Measurements from ENCODE around the gene MRGPRX4.
"Not testable (repeated sequence)": the region's sequence is repeated elsewhere in the genome, so short reads cannot be mapped to it uniquely, and the experiment has no call there.

MRGPRX4 gene

GRCh38 chr11:18172666-18173065 lies at the start of gene MRGPRX4:
Gene MRGPRX4 (plus strand): TSS chr11:18172837. CDS start chr11:18173257, 420 bp downstream.
- DNase-seq: no peak

DNA sequence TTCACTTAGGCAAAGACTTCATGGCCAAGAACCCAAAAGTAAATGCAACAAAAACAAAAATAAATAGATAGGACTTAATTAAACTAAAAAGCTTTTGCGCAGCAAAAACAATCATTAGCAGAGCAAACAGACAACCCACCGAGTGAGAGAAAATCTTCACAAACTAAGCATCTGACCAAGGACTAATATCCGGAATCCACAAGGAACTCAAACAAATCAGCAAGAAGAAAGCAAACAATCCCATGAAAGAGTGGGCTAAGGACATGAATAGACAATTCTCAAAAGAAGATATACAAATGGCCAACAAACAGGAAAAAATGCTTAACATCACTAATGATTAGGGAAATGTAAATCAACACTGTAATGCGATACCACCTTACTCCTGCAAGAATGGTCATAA lies 41.5 kb upstream of the MRGPRX4 start:
- not testable (repeated sequence) for DNase-seq

DNA sequence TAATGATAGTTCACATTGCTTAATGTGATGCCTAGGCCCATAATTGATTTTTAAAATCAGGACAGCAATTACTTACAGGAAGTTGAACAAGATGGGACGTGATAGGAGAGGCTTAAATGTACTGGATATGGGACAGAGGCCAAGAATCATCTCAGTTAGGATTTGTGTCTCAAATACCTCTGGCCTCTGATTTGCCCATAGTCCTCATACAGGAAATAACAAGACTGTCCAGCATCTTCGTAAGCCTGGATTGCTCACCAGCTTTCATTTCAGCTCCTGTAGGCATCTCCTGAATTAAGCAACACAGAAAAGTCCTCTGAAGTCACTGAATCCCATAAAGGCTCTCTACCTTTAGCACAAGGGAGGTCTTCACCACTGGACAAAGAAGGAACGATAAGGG lies 40.3 kb upstream of the MRGPRX4 start, which contains the start of gene MRGPRX3:
TSS of gene MRGPRX3 (plus strand) at position 231 of the 400 bp plus-strand sequence. CDS start 4,632 bp downstream, outside the sequence.
- DNase-seq: no peak

- no peak for DNase-seq
Observed at GRCh38 chr11:18135308-18135707, 37.3 kb upstream of the MRGPRX4 start.

DNA sequence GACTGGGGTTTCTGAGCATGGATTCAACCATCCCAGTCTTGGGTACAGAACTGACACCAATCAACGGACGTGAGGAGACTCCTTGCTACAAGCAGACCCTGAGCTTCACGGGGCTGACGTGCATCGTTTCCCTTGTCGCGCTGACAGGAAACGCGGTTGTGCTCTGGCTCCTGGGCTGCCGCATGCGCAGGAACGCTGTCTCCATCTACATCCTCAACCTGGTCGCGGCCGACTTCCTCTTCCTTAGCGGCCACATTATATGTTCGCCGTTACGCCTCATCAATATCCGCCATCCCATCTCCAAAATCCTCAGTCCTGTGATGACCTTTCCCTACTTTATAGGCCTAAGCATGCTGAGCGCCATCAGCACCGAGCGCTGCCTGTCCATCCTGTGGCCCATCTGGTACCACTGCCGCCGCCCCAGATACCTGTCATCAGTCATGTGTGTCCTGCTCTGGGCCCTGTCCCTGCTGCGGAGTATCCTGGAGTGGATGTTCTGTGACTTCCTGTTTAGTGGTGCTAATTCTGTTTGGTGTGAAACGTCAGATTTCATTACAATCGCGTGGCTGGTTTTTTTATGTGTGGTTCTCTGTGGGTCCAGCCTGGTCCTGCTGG lies 35.3 kb upstream of the MRGPRX4 start:
- DNase-seq: no peak

DNA sequence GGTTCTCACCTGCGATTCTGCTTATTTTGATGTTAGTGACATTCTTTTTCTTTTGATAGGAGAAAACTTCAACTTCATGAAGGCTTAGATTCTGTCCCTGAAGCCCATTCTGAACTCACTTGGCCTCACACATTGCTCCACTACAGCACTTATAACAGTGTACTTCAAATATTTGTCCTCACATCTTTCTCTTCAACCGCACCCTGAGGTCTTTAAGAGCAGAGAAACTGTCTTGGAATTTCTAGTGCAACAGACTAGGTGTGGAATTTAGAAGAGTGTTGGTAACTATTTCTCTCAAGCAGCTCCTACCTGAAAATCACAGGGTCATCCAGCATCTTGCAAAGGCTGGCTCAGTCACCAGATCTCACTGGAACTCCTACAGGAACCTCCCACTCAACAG lies 32.5 kb upstream of the MRGPRX4 start:
- no peak for DNase-seq

DNA sequence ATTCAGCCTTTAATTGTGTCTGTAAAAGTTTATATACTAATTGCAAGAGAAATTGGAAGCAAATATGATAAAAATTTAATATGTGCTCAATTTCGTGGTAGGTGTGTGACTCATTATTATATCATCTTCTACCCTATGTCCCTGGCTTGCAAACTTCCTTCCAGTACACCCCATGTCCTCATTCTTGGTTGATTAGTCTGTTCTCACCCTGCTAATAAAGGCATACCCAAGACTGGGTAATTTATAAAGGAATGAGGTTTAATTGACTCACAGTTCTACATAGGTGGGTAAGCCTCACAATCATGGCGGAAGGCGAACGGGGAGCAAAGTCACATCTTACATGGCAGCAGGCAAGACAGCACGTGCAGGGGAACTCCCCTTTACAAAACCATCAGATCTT lies 28.4 kb upstream of the MRGPRX4 start:
- no peak for DNase-seq

- no peak for DNase-seq
Observed at GRCh38 chr11:18145025-18145424, 27.6 kb upstream of the MRGPRX4 start.

GRCh38 chr11:18145837-18146236 lies 26.8 kb upstream of the MRGPRX4 start:
- DNase-seq: no peak

DNA sequence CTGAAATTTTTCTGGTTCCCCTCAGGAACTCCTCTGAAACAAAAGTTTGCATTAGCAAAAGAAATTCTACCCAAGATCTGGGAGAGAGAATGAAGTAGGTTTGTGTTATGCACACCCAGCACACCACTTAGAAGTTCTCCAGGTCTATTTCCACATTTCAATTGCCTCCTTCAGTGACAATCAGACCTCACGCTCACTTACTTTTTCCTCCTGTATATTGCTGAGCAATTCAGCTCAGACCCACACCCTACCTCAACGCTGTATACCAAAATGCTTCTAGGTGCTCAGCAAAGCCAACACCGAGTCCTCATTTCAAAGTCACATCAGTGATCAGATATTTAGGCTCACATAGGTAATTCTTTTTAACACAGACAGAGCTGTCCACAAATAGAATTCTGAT lies 21.1 kb upstream of the MRGPRX4 start:
- DNase-seq: no peak

DNA sequence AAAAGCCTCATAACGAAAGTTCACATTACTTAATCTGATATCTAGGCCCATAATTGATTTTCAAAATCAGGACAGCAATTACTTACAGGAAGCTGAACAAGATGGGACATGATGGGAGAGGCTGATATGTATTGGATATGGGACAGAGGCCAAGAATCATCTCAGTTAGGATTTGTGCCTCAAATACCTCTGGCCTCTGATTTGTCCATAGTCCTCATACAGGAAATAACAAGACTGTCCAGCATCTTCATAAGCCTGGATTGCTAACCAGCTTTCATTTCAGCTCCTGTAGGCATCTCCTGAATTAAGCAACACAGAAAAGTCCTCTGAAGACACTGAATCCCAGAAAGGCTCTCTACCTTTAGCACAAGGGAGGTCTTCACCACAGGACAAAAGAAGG lies 4.3 kb upstream of the MRGPRX4 start:
- no peak for DNase-seq

DNA sequence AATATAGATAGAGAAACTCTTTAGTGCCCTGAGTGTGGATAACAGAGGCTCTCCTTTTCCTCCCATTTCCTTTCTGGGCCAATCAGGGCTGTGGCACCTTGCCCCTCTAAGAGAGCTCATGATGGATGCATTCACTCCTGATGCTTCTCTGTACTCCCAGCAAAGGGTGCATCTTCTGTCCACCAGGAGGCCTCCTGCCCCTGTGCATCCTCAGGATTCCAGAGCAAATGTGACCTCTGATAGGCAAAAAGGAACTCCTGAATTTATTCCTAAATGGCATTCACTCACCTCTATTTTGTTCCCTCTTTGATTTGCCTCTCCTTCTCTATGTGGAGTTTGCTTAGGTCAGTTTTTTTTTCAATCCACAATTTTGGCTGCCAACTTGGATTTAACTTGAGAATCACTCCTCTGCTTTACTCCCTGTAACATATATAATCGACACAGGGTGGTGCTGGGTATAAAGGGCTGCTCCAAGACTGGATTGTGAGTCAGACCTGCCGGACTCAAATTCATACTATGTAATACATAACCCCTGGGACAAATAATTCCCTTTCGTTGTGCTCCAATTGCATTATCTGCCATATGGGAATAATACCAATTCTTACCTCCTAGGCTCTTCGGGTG lies 1.1 kb upstream of the MRGPRX4 start:
- no peak for DNase-seq

DNA sequence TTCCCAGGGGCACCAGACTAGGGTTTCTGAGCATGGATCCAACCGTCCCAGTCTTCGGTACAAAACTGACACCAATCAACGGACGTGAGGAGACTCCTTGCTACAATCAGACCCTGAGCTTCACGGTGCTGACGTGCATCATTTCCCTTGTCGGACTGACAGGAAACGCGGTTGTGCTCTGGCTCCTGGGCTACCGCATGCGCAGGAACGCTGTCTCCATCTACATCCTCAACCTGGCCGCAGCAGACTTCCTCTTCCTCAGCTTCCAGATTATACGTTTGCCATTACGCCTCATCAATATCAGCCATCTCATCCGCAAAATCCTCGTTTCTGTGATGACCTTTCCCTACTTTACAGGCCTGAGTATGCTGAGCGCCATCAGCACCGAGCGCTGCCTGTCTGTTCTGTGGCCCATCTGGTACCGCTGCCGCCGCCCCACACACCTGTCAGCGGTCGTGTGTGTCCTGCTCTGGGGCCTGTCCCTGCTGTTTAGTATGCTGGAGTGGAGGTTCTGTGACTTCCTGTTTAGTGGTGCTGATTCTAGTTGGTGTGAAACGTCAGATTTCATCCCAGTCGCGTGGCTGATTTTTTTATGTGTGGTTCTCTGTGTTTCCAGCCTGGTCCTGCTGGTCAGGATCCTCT lies 709 bp downstream of the MRGPRX4 start:
- DNase-seq: no peak

DNA sequence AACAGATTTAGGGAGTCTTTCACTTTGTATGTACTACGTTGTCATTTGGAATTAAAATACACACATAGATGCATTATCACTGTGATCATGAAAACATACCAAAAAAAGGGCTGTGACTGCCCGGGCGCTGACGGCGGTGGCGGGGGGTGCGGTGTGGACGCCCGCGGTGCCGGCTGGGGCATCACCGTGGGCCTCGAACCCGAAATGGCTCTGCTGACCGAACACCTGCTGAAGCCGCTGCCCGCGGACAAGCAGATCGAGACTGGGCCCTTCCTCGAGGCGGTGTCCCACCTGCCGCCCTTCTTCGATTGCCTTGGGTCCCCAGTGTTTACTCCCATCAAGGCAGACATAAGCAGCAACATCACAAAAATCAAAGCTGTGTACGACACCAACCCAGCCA lies 16.2 kb downstream of the MRGPRX4 start:
- no peak for DNase-seq

DNA sequence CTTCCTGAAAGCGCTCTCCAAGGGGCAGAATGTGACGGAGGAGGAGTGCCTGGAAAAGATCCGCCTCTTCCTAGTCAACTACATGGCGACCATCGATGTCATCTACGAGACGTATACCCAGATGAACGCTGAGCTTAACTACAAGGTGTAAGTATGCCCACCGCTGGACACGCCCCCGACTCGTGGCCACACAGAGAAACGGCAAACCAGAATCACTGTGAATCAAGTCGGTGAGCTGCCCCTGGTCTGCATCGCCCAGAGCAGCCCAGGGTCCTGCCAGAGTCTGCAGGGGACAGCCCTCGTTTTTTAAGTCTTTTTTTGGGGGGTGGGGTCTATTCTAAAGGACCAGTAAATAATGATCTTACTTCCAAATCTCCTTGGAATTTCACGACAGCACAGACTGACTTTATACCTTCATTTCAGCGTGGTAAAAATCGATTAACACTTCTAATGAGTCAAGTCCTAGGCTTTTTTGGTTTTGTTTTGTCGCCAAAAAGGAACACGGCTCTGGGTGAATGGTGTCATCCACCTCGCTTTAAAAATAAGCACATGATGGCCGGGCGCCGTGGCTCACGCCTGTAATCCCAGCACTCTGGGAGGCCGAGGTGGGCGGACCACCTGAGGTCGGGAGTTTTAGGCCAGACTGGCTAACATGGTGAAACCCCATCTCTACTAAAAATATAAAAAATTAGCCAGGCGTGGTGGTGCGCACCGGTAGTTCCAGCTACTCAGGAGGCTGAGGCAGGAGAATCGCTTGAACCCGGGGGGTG lies 17.0 kb downstream of the MRGPRX4 start:
- not testable (repeated sequence) for DNase-seq

DNA sequence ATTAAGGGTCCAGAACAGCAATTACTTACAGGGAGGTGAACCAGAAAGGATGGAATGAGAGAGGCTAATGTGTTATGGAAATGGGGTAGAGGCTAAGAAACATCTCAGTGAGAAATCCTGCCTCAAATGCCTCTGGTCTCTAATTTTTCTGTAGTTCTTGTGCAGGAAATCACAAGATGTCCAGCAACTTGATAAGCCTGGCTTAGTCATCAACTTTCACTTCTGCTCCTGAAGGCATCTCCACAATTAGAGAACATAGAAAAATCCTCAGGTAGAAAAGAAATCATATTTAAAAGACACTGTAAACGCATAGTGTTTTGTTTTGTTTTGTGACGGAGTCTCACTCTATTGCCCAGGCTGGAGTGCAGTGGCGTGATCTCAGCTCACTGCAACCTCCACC lies 18.7 kb downstream of the MRGPRX4 start:
- no peak for DNase-seq

GRCh38 chr11:18193010-18193409 lies 20.4 kb downstream of the MRGPRX4 start:
- DNase-seq: no peak

GRCh38 chr11:18196532-18196931 lies 23.9 kb downstream of the MRGPRX4 start:
- no peak for DNase-seq

- DNase-seq: not testable (repeated sequence)
Observed at GRCh38 chr11:18197738-18198137, 25.1 kb downstream of the MRGPRX4 start.

GRCh38 chr11:18203723-18204122 lies 31.1 kb downstream of the MRGPRX4 start:
- no peak for DNase-seq

DNA sequence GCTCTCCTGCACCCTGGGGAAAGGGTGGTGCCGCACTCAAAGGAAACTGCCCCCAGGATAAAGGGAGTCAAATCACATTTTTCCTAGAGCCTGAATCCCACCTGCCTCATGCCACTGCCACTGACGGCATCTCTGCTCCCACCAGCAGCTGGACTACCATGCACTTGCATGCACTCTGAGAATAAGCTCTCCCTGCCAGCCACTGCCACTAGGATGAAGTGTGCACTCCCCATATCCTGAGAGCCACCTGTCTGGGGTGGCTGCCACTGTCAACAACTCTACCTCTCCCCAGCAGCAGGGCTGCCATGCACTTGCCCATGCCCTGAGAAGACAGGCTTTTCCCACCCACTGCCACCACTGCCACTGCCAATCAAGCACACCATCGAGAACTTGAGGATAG lies 31.6 kb downstream of the MRGPRX4 start:
- no peak for DNase-seq

DNA sequence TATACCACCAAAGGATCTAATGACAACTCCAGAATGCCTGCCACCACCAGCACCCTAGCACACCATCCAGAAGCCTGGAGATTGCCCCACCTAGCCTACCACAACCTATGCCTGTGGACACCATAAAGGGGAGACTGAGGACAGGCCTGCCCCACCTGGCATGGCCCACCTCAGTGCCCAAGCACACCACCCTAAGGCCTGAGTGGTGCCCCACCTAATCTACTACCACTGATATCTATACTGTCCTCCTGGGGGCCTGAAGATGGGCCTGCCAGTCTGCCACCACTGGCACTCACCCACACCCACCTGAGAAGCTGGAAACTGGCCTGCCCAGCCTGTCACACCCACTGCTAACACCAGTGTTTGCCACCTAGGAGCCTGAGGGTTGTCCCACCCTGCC lies 32.1 kb downstream of the MRGPRX4 start:
- no peak for DNase-seq

DNA sequence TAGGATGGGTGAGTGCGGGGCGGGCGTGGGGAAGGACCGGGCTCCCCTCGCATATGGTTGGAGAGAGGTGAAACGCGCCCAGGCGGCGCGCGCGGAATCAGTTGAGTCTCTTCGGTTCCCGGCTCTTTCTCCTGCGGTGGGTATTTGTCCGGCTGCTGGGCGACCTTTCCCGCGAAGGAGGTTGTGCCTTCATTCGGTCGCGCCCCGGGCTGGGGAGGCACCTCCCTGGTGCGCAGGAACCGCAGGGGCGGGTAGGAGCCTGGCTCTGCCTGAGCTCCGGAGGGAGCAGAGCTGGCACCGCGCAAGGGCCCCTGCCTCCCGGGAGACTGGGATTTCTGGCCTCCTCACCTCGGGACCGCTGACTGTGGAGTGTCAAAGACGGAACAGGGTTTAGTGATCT lies 36.4 kb downstream of the MRGPRX4 start:
- DNase-seq: no peak
